ENCODE measurements around the gene DZANK1.

- TF ChIP-seq RFX5 (IDR thresholded peaks at IDR 0.05; ENCODE audit: borderline replicate concordance, low read depth, low read length): no peak
- no peak for TF ChIP-seq CHD2 (IDR thresholded peaks at IDR 0.05; ENCODE audit: low read length)
- no peak for TF ChIP-seq HDAC6 (IDR thresholded peaks at IDR 0.05; ENCODE audit: low read depth, low read length)
- no peak for TF ChIP-seq EZH2 (IDR thresholded peaks at IDR 0.05; ENCODE audit: low read depth, low read length, severe bottlenecking)
- peak; percentile 17 to 47; a peak in 2 of 3 replicates for TF ChIP-seq POLR2A (IDR thresholded peaks at IDR 0.05; ENCODE audit: control extremely low read depth in 1 of 2, low read depth in 2 of 2, low read length in 2 of 2)
- no peak for TF ChIP-seq CTCF (IDR thresholded peaks at IDR 0.05; ENCODE audit: control extremely low read depth in 1 of 3, insufficient read depth in 1 of 3, low read depth in 1 of 3, low read length in 3 of 3)
These were observed 296 bp downstream of the DZANK1 start for GRCh38 chr20:18466574-18466893.
